SHP77 treated with DMSO at 0.1 percent for 48 hours (cell line): ENCODE results near the gene DTL.
A peak's percentile ranks its signal among the peaks of the same experiment; 100 is the strongest.

Source experiments
- DNase-seq: peaks from one replicate; lab custom pipeline; 2025; lab: John Stamatoyannopoulos, UW

Gene DTL

GRCh38 chr1:212037900-212038299 lies 2.4 kb downstream of the DTL start:
- no peak for DNase-seq

GRCh38 chr1:212039622-212040021 lies 4.1 kb downstream of the DTL start:
- no peak for DNase-seq

- no peak for DNase-seq
Measured at GRCh38 chr1:212040629-212041412, 5.3 kb downstream of the DTL start.

GRCh38 chr1:212042436-212042835 lies 6.9 kb downstream of the DTL start:
- no peak for DNase-seq

- no peak for DNase-seq
Measured at GRCh38 chr1:212044851-212045250, 9.3 kb downstream of the DTL start.

- DNase-seq: no peak
Measured at GRCh38 chr1:212045981-212046380, 10.4 kb downstream of the DTL start.

- DNase-seq: no peak
Measured at GRCh38 chr1:212053993-212054392, 18.4 kb downstream of the DTL start.

- DNase-seq: no peak
Measured at GRCh38 chr1:212055333-212055732, 19.8 kb downstream of the DTL start.

- no peak for DNase-seq
Measured at GRCh38 chr1:212060632-212061472, 25.3 kb downstream of the DTL start.

GRCh38 chr1:212062832-212063438 lies 27.4 kb downstream of the DTL start:
- DNase-seq: peak; percentile 9

- DNase-seq: no peak
Measured at GRCh38 chr1:212067787-212068186, 32.2 kb downstream of the DTL start.

- no peak for DNase-seq
Measured at GRCh38 chr1:212070720-212071302, 35.3 kb downstream of the DTL start.

- no peak for DNase-seq
Measured at GRCh38 chr1:212072047-212072446, 36.5 kb downstream of the DTL start.

- no peak for DNase-seq
Measured at GRCh38 chr1:212073490-212073889, 37.9 kb downstream of the DTL start.

- no peak for DNase-seq
Measured at GRCh38 chr1:212074313-212074712, 38.8 kb downstream of the DTL start.

- DNase-seq: no peak
Measured at GRCh38 chr1:212074856-212075255, 39.3 kb downstream of the DTL start.

- DNase-seq: no peak
Measured at GRCh38 chr1:212077028-212077427, 41.5 kb downstream of the DTL start.

GRCh38 chr1:212078826-212079225 lies 43.3 kb downstream of the DTL start:
- no peak for DNase-seq

- DNase-seq: no peak
Measured at GRCh38 chr1:212082765-212083406, 47.3 kb downstream of the DTL start.

GRCh38 chr1:212089560-212090163 lies 54.1 kb downstream of the DTL start:
- no peak for DNase-seq

- DNase-seq: no peak
Measured at GRCh38 chr1:212091438-212092121, 56.0 kb downstream of the DTL start.
